ENCODE results near the gene SOD2. TPM values are rescaled to one million over a fixed set of nuclear protein-coding genes. Genes with fewer than 3 reads are reported as not detected.

SOD2 gene
- total RNA-seq, 1 experiment from 2014 or later, result 80.5 TPM

DNA sequence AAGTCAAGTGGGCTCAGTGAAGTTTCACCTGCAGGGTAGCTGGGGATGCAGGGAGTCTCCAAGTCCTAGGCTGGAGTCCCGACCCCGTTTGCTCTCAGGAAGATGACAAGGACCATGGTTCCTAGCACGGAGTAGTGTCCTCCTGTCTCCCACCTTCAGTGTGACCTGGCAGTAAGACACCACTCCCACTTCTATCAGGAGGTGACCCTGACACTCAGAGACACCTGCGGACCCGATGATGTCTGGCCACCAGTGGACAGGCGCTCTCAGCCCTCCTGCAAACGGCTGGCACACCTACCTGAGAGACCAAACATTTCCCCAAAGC is 1.1 kb downstream of the SOD2 start:
- H3K79me2 ChIP-seq (ENCODE audit: insufficient read depth, low read length), result no peaks in the 10 kb centered on the region; the same call in 1 of the 2 replicates

More for the DNA sequence above, 1.1 kb downstream of the SOD2 start:
- peak overlapping the region; percentile 91 to 96 for H3K4me3 Mint-ChIP-seq
- Histone ChIP-seq H3K27me3 (ENCODE audit: insufficient read depth, low read length) (no peaks in the 10 kb centered on the region), H2AFZ (ENCODE audit: low read length) (no peak overlapping the region), H4K91ac (ENCODE audit: insufficient read length, low read depth, low read length) (no peak overlapping the region), H3K4me2 (ENCODE audit: insufficient read depth, insufficient read length, low read length) (peak overlapping the region; percentile 95), H4K5ac (ENCODE audit: insufficient read length, low read depth, low read length) (no peak overlapping the region), H2BK120ac (ENCODE audit: low read depth, low read length, poor library complexity, severe bottlenecking) (no peak overlapping the region), H4K8ac (replicated peaks; ENCODE audit: insufficient read length, low read depth, low read length) (no peak overlapping the region), H3K56ac (ENCODE audit: insufficient read length, low read depth, low read length) (no peak overlapping the region), H3K79me1 (ENCODE audit: insufficient read depth, low read depth, low read length, poor library complexity, severe bottlenecking) (no peaks in the 10 kb centered on the region), H3K4me1 (ENCODE audit: insufficient read depth, low read length) (peaks cover 5% of the 10 kb centered on the region), H2BK12ac (ENCODE audit: insufficient read length, low read depth, low read length) (no peak overlapping the region), H3T11ph (ENCODE audit: low read length) (no peak overlapping the region), H3K18ac (ENCODE audit: insufficient read length, low read depth, low read length) (no peak overlapping the region), H2AK5ac (ENCODE audit: insufficient read length, low read length) (no peak overlapping the region), H2BK15ac (ENCODE audit: low read depth, low read length) (no peak overlapping the region), H3K9ac (ENCODE audit: extremely low read depth, insufficient read length, low read length) (peak overlapping the region; percentile 81), H3K9me3 (ENCODE audit: control insufficient read depth, low read depth, low read length) (no peaks in the 10 kb centered on the region), H2BK20ac (ENCODE audit: low read depth, low read length, poor library complexity, severe bottlenecking) (no peak overlapping the region), H4K20me1 (ENCODE audit: control insufficient read depth, insufficient read depth, insufficient read length) (no peaks in the 10 kb centered on the region), H3K23ac (ENCODE audit: insufficient read length, low read depth, low read length) (no peak overlapping the region), H3K14ac (ENCODE audit: insufficient read depth, low read length) (no peak overlapping the region), H2BK5ac (ENCODE audit: insufficient read length, low read length) (no peak overlapping the region), H3K27ac (ENCODE audit: insufficient read length, low read depth, low read length) (no peak overlapping the region), H3K4ac (ENCODE audit: low read depth, low read length) (no peak overlapping the region), H3K23me2 (ENCODE audit: insufficient read length, low read depth, low read length, poor library complexity, severe bottlenecking) (peaks cover 11% of the 10 kb centered on the region)
- H3K27ac Mint-ChIP-seq, result no peak overlapping the region; a peak in 1 of 7 replicates
- H3K4me1 Mint-ChIP-seq, result peaks cover 23 to 26% of the 10 kb centered on the region in 2 experiments
- peaks cover 18 to 36% (median 33%) of the 10 kb centered on the region in 3 experiments for H3K36me3 Mint-ChIP-seq (ENCODE audit: insufficient read depth in 1 of 3, low read depth in 3 of 3)
- TF ChIP-seq CTCF (conservative IDR thresholded peaks at IDR 0.05), result no peak
- H3K27me3 Mint-ChIP-seq (ENCODE audit: low read depth), result no peaks in the 10 kb centered on the region
- DNase-seq, result no peak
- no peaks in the 10 kb centered on the region for H3K9me3 Mint-ChIP-seq
- no CpG with 5 or more reads among the region's 7 CpGs for WGBS (ENCODE audit: extremely low coverage, insufficient read length, low lambda C conversion rate)

Measured in H9 (cell line).